ENCODE results near the gene CLMN. TPM values are rescaled to one million over a fixed set of nuclear protein-coding genes. Genes with fewer than 3 reads are reported as not detected.

Gene CLMN
- total and polyA plus RNA-seq, 10 of the 15 experiments (the other 5 are each of a cell fraction or from before 2014, with no cell fraction given) = 7.8 to 49.3 (median 18.5) TPM

GRCh38 chr14:95211721-95212504 is 107.8 kb downstream of the CLMN start:
- no peaks in the 10 kb centered on the region for H3K79me2 ChIP-seq (ENCODE audit: control insufficient read depth, insufficient read depth, low read length)
- 67% methylated on average over 8 of the region's 8 CpGs for WGBS (ENCODE audit: insufficient coverage, insufficient replicate concordance, low lambda C conversion rate, missing lambda C conversion rate)
- H3K4me2 ChIP-seq (ENCODE audit: control insufficient read depth, insufficient read depth) = no peak overlapping the region
- H2AFZ ChIP-seq (ENCODE audit: control insufficient read depth, low read depth, low read length) = no peak overlapping the region
- H3K9me3 ChIP-seq (replicated peaks; ENCODE audit: control insufficient read depth, insufficient read depth, low read length) = peaks cover 4% of the 10 kb centered on the region; the same call in 2 of the 3 replicates
- BruUV-seq (replicated peaks) = no TSS peak
- H4K20me1 ChIP-seq (ENCODE audit: control insufficient read depth, insufficient read depth) = no peaks in the 10 kb centered on the region
- no peak overlapping the region for H3K9ac ChIP-seq (ENCODE audit: control insufficient read depth, insufficient read depth, low read length)
- FAIRE-seq (no peak), DNase-seq (ENCODE audit: low read depth, low spot score) (peak; percentile 27), ATAC-seq (peak; percentile 80)
- no peaks in the 10 kb centered on the region for H3K27me3 ChIP-seq (replicated peaks in 1 of 2; ENCODE audit: control insufficient read depth in 2 of 2, insufficient read depth in 2 of 2, low read length in 1 of 2)
- CTCF ChIA-PET = interaction anchor here (0.6 to 1.6 kb wide), 9 partner anchors 15 to 116 kb away, joined by 3 to 8 read pairs (median 3); no protein-coding TSS in a partner anchor
- SMC1A ChIA-PET (ENCODE audit: uncharacterized antibody, unreplicated experiment) = interaction anchor here (0.6 to 3.6 kb wide), 20 partner anchors 8 to 151 kb away, joined by 3 to 18 read pairs (median 4); no protein-coding TSS in a partner anchor
- RAD21 ChIA-PET (ENCODE audit: unreplicated experiment) = interaction anchor here (1.0 to 2.2 kb wide), 6 partner anchors 28 to 116 kb away, joined by 3 to 12 read pairs (median 8); no protein-coding TSS in a partner anchor
- POLR2A ChIA-PET = interaction anchor here (0.6 kb wide), 2 partner anchors 29 to 47 kb away, joined by 3 to 5 read pairs; no protein-coding TSS in a partner anchor
- intact Hi-C loops (cut with micrococcal nuclease; ENCODE audit: unreplicated experiment) = loop anchor here (2.0 to 5.0 kb wide), 2 partner anchors 53 to 115 kb away; no protein-coding TSS in a partner anchor
- H3K27ac ChIP-seq (ENCODE audit: control insufficient read depth, insufficient read depth) = no peak overlapping the region
- H3K4me3 ChIP-seq = no peak overlapping the region
- no peaks in the 10 kb centered on the region for H3K36me3 ChIP-seq (ENCODE audit: control insufficient read depth in 2 of 2, insufficient read depth in 2 of 2, low read length in 1 of 2)
- in situ Hi-C loops (cut with MboI) = no loop called here
- peaks cover 30% of the 10 kb centered on the region for H3K4me1 ChIP-seq (ENCODE audit: control insufficient read depth, insufficient read depth, low read length)
- no peak for TF ChIP-seq HCFC1 (IDR thresholded peaks at IDR 0.05; ENCODE audit: low read length)
- TF ChIP-seq, protein P1, sequence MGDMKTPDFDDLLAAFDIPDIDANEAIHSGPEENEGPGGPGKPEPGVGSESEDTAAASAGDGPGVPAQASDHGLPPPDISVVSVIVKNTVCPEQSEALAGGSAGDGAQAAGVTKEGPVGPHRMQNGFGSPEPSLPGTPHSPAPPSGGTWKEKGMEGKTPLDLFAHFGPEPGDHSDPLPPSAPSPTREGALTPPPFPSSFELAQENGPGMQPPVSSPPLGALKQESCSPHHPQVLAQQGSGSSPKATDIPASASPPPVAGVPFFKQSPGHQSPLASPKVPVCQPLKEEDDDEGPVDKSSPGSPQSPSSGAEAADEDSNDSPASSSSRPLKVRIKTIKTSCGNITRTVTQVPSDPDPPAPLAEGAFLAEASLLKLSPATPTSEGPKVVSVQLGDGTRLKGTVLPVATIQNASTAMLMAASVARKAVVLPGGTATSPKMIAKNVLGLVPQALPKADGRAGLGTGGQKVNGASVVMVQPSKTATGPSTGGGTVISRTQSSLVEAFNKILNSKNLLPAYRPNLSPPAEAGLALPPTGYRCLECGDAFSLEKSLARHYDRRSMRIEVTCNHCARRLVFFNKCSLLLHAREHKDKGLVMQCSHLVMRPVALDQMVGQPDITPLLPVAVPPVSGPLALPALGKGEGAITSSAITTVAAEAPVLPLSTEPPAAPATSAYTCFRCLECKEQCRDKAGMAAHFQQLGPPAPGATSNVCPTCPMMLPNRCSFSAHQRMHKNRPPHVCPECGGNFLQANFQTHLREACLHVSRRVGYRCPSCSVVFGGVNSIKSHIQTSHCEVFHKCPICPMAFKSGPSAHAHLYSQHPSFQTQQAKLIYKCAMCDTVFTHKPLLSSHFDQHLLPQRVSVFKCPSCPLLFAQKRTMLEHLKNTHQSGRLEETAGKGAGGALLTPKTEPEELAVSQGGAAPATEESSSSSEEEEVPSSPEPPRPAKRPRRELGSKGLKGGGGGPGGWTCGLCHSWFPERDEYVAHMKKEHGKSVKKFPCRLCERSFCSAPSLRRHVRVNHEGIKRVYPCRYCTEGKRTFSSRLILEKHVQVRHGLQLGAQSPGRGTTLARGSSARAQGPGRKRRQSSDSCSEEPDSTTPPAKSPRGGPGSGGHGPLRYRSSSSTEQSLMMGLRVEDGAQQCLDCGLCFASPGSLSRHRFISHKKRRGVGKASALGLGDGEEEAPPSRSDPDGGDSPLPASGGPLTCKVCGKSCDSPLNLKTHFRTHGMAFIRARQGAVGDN (IDR thresholded peaks at IDR 0.05) = peak; percentile 44
- no peak for TF ChIP-seq SMC3 (IDR thresholded peaks at IDR 0.05; ENCODE audit: borderline replicate concordance, low read length)
- no peak for TF ChIP-seq HDGF (IDR thresholded peaks at IDR 0.05)
- no peak for TF ChIP-seq RAD21 (IDR thresholded peaks at IDR 0.05; ENCODE audit: insufficient read depth, low read depth, low read length)
- TF ChIP-seq TCF3 (IDR thresholded peaks at IDR 0.05; ENCODE audit: borderline replicate concordance, insufficient read depth, low read depth, low read length) = 0 out of 2 replicates have a peak, but pooled peaks have one; percentile 25
- TF ChIP-seq IRF5 (IDR thresholded peaks at IDR 0.05; ENCODE audit: borderline replicate concordance) = no peak
- TF ChIP-seq NFXL1 (IDR thresholded peaks at IDR 0.05; ENCODE audit: borderline replicate concordance) = no peak
- peak; percentile 46; the same call in 1 of the 2 replicates for TF ChIP-seq ZNF384 (IDR thresholded peaks at IDR 0.05; ENCODE audit: borderline replicate concordance, low read depth, low read length)
- TF ChIP-seq ESRRA (IDR thresholded peaks at IDR 0.05; ENCODE audit: low read length) = no peak
- TF ChIP-seq, protein P2, sequence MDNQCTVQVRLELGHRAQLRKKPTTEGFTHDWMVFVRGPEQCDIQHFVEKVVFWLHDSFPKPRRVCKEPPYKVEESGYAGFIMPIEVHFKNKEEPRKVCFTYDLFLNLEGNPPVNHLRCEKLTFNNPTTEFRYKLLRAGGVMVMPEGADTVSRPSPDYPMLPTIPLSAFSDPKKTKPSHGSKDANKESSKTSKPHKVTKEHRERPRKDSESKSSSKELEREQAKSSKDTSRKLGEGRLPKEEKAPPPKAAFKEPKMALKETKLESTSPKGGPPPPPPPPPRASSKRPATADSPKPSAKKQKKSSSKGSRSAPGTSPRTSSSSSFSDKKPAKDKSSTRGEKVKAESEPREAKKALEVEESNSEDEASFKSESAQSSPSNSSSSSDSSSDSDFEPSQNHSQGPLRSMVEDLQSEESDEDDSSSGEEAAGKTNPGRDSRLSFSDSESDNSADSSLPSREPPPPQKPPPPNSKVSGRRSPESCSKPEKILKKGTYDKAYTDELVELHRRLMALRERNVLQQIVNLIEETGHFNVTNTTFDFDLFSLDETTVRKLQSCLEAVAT (IDR thresholded peaks at IDR 0.05) = 0 out of 2 replicates have a peak, but pooled peaks have one; percentile 15
- TF ChIP-seq POLR2A (IDR thresholded peaks at IDR 0.05; ENCODE audit: low read depth, low read length) = no peak
- TF ChIP-seq SREBF2 (IDR thresholded peaks at IDR 0.05; ENCODE audit: low read length) = no peak
- TF ChIP-seq CHD4 (IDR thresholded peaks at IDR 0.05) = no peak
- TF ChIP-seq NR2C1 (IDR thresholded peaks at IDR 0.05) = no peak
- no peak for TF ChIP-seq JUND (IDR thresholded peaks at IDR 0.05; ENCODE audit: low read depth, low read length)
- TF ChIP-seq STAT3 (IDR thresholded peaks at IDR 0.05; ENCODE audit: low read depth, low read length) = no peak
- no peak for TF ChIP-seq YBX1 (IDR thresholded peaks at IDR 0.05)

All from GM12878 (cell line).